ENCODE results near the gene FBXL7. TPM values are rescaled to one million over a fixed set of nuclear protein-coding genes. Genes with fewer than 3 reads are reported as not detected.

Gene FBXL7
- total and polyA plus RNA-seq, 2 of the 8 experiments (the other 6 are each of a cell fraction or from before 2014, with no cell fraction given): 17.7 to 17.8 TPM

GRCh38 chr5:15621094-15621493, 121.1 kb downstream of the FBXL7 start:
- H2BK15ac ChIP-seq (ENCODE audit: low read length): no peak overlapping the region
- H3K4me1 ChIP-seq (replicated peaks in 1 of 4; ENCODE audit: control insufficient read depth in 3 of 4, insufficient read depth in 4 of 4, low read length in 3 of 4): no peaks in the 10 kb centered on the region
- H4K8ac ChIP-seq (ENCODE audit: extremely low read depth, insufficient read depth, low read length): no peak overlapping the region
- peaks cover 10% of the 10 kb centered on the region; the same call in 1 of the 2 replicates for H3K79me1 ChIP-seq (ENCODE audit: low read depth, low read length)
- H4K5ac ChIP-seq (ENCODE audit: insufficient read length, low read depth, low read length): no peak overlapping the region
- no peak overlapping the region for H2BK12ac ChIP-seq (ENCODE audit: low read depth, low read length)
- H3K4ac ChIP-seq (replicated peaks; ENCODE audit: insufficient read length, low read depth, low read length): no peak overlapping the region
- no peak overlapping the region for H3K56ac ChIP-seq (replicated peaks; ENCODE audit: insufficient read length, low read depth, low read length)
- no peak overlapping the region for H3K23ac ChIP-seq (ENCODE audit: insufficient read length)
- no peak overlapping the region for H3K27ac ChIP-seq (ENCODE audit: low read depth, low read length)
- peaks cover 0 to 8% of the 10 kb centered on the region in 2 experiments; a peak in 1 of 4 replicates for H3K79me2 ChIP-seq (ENCODE audit: control insufficient read depth in 1 of 2, insufficient read depth in 2 of 2, low read length in 2 of 2)
- H2AFZ ChIP-seq (ENCODE audit: low read length): no peak overlapping the region
- no peak overlapping the region for H2BK120ac ChIP-seq (replicated peaks; ENCODE audit: low read depth, low read length)
- no peak overlapping the region for H2AK5ac ChIP-seq (ENCODE audit: low read depth, low read length)
- CTCF ChIA-PET (ENCODE audit: partially characterized antibody): interaction anchor here (0.6 to 2.3 kb wide), 6 partner anchors 9 to 203 kb away, joined by 3 to 8 read pairs (median 5); no protein-coding TSS in a partner anchor
- no peaks in the 10 kb centered on the region for H3K36me3 ChIP-seq (ENCODE audit: control insufficient read depth in 2 of 4, insufficient read depth in 4 of 4, low read length in 3 of 4)
- no peak overlapping the region for H3K14ac ChIP-seq (ENCODE audit: insufficient read length)
- no peak overlapping the region for H2BK20ac ChIP-seq (ENCODE audit: low read length)
- no peak overlapping the region for H4K91ac ChIP-seq (replicated peaks; ENCODE audit: insufficient read length, low read length)
- H3K9ac ChIP-seq (replicated peaks in 1 of 4; ENCODE audit: extremely low read depth in 1 of 4, low read depth in 3 of 4, low read length in 3 of 4): no peak overlapping the region
- H3K18ac ChIP-seq (ENCODE audit: extremely low read depth, low read length): no peak overlapping the region
- DNase-seq (ENCODE audit: low read depth in 1 of 2, low spot score in 2 of 2): no peak
- 75% methylated on average over 1 of the region's 1 CpG; no CpG with 5 or more reads in 1 of the 2 experiments for WGBS, 2 experiments (ENCODE audit: extremely low coverage in 1 of 2, insufficient coverage in 1 of 2, insufficient read length in 1 of 2, insufficient replicate concordance in 2 of 2, low coverage in 1 of 2, low lambda C conversion rate in 2 of 2, missing lambda C conversion rate in 1 of 2)
- no peaks in the 10 kb centered on the region for H3K23me2 ChIP-seq (ENCODE audit: low read depth, low read length)
- POLR2A ChIA-PET (ENCODE audit: partially characterized antibody): no interaction called here
- H4K20me1 ChIP-seq (replicated peaks in 1 of 2; ENCODE audit: control insufficient read depth in 1 of 2, insufficient read depth in 2 of 2, low read length in 2 of 2): no peaks in the 10 kb centered on the region
- H3K27me3 ChIP-seq (replicated peaks in 1 of 4; ENCODE audit: control insufficient read depth in 3 of 4, extremely low read depth in 1 of 4, insufficient read depth in 3 of 4, low read length in 3 of 4): no peaks in the 10 kb centered on the region
- H3K4me3 ChIP-seq (ENCODE audit: extremely low read depth in 1 of 4, insufficient read depth in 2 of 4, low read depth in 3 of 4, low read length in 4 of 4): no peak overlapping the region
- H3K9me3 ChIP-seq (ENCODE audit: insufficient read depth in 2 of 2, low read depth in 1 of 2, low read length in 1 of 2): no peaks in the 10 kb centered on the region; a peak in 1 of 4 replicates
- FAIRE-seq: no peak
- H2BK5ac ChIP-seq (ENCODE audit: low read depth, low read length): no peak overlapping the region
- H3K4me2 ChIP-seq (ENCODE audit: insufficient read depth in 1 of 2, low read depth in 2 of 2, low read length in 2 of 2): no peak overlapping the region
- TF ChIP-seq MAFK (IDR thresholded peaks at IDR 0.05; ENCODE audit: low read depth, low read length) (no peak), SRF (IDR thresholded peaks at IDR 0.05; ENCODE audit: low read depth, low read length) (no peak), RNF2 (IDR thresholded peaks at IDR 0.05; ENCODE audit: borderline replicate concordance, low read depth, low read length, missing control alignments, poor library complexity, severe bottlenecking) (no peak), SP4 (IDR thresholded peaks at IDR 0.05; ENCODE audit: low read length) (no peak), SAP30 (IDR thresholded peaks at IDR 0.05; ENCODE audit: insufficient read depth, insufficient replicate concordance, low read length) (no peak), TAF1 (IDR thresholded peaks at IDR 0.05; ENCODE audit: low read depth, low read length) (no peak), EP300 (IDR thresholded peaks at IDR 0.05; ENCODE audit: borderline replicate concordance in 1 of 2, low read depth in 2 of 2, low read length in 2 of 2) (no peak), EZH2 (IDR thresholded peaks at IDR 0.05; ENCODE audit: low read depth, low read length, severe bottlenecking) (no peak), MAX (IDR thresholded peaks at IDR 0.05) (no peak), GTF2F1 (IDR thresholded peaks at IDR 0.05; ENCODE audit: borderline replicate concordance, low read depth, low read length) (no peak), KDM5A (IDR thresholded peaks at IDR 0.05; ENCODE audit: low read length) (no peak), BRCA1 (IDR thresholded peaks at IDR 0.05; ENCODE audit: low read depth, low read length) (no peak)
- TF ChIP-seq, protein P1, sequence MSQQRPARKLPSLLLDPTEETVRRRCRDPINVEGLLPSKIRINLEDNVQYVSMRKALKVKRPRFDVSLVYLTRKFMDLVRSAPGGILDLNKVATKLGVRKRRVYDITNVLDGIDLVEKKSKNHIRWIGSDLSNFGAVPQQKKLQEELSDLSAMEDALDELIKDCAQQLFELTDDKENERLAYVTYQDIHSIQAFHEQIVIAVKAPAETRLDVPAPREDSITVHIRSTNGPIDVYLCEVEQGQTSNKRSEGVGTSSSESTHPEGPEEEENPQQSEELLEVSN (IDR thresholded peaks at IDR 0.05): no peak

Data from H1 (cell line).